ENCODE results near the gene RASEF.

DNA sequence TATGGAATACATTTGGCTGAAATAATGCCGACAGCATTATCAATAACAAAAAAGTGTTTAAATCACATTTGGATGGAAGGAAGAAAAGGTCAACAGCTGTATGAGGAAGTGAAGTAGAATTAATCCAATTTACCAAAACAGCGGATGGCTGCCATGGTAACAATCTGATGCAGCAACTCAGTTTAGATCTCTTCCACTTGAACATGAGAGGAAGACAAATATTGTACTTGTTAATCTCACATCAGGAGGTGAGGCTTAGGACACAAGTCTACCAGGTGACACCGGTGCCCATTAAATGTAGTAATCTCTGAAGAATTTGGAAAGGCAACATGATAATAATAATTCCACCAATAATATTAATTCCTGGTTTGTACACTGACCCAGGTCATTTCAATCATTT is 2.4 kb downstream of the RASEF start:
- TF ChIP-seq, protein P1, sequence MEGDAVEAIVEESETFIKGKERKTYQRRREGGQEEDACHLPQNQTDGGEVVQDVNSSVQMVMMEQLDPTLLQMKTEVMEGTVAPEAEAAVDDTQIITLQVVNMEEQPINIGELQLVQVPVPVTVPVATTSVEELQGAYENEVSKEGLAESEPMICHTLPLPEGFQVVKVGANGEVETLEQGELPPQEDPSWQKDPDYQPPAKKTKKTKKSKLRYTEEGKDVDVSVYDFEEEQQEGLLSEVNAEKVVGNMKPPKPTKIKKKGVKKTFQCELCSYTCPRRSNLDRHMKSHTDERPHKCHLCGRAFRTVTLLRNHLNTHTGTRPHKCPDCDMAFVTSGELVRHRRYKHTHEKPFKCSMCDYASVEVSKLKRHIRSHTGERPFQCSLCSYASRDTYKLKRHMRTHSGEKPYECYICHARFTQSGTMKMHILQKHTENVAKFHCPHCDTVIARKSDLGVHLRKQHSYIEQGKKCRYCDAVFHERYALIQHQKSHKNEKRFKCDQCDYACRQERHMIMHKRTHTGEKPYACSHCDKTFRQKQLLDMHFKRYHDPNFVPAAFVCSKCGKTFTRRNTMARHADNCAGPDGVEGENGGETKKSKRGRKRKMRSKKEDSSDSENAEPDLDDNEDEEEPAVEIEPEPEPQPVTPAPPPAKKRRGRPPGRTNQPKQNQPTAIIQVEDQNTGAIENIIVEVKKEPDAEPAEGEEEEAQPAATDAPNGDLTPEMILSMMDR (IDR thresholded peaks at IDR 0.05; ENCODE audit: insufficient read depth, low read length, poor library complexity, severe bottlenecking): no peak
- no peak for TF ChIP-seq EZH2phosphoT487 (conservative IDR thresholded peaks at IDR 0.05; ENCODE audit: low read length)

All from SU-DHL-6 (cell line).